ENCODE data around the gene DCANP1.

Gene DCANP1

GRCh38 chr5:135454946-135455345 is 7.8 kb upstream of the DCANP1 start:
- TF ChIP-seq BACH2 (CRISPR knock-in tag; IDR thresholded peaks at IDR 0.05; ENCODE audit: borderline replicate concordance): no peak
- no peak for TF ChIP-seq CREB5 (CRISPR knock-in tag; IDR thresholded peaks at IDR 0.05; ENCODE audit: low read depth)
- TF ChIP-seq ZC3H10 (CRISPR knock-in tag; IDR thresholded peaks at IDR 0.05): no peak
- no peak for TF ChIP-seq ZNF8 (CRISPR knock-in tag; IDR thresholded peaks at IDR 0.05)
- TF ChIP-seq CSRNP3 (CRISPR knock-in tag; IDR thresholded peaks at IDR 0.05): no peak
- TF ChIP-seq TOX (CRISPR knock-in tag; IDR thresholded peaks at IDR 0.05; ENCODE audit: borderline replicate concordance): no peak
- no peak for TF ChIP-seq PPARA (CRISPR knock-in tag; IDR thresholded peaks at IDR 0.05; ENCODE audit: borderline replicate concordance)
- no peak for TF ChIP-seq ZNF565 (CRISPR knock-in tag; conservative IDR thresholded peaks at IDR 0.05; ENCODE audit: low read depth)
- TF ChIP-seq ZNF70 (CRISPR knock-in tag; IDR thresholded peaks at IDR 0.05): no peak
- TF ChIP-seq RARB (CRISPR knock-in tag; IDR thresholded peaks at IDR 0.05): no peak
- TF ChIP-seq PATZ1 (CRISPR knock-in tag; IDR thresholded peaks at IDR 0.05; ENCODE audit: borderline replicate concordance): no peak
- no peak for TF ChIP-seq ESRRG (CRISPR knock-in tag; IDR thresholded peaks at IDR 0.05)
- TF ChIP-seq CSDC2 (CRISPR knock-in tag; IDR thresholded peaks at IDR 0.05): no peak
- TF ChIP-seq TSHZ2 (CRISPR knock-in tag; IDR thresholded peaks at IDR 0.05): no peak
- TF ChIP-seq ZFP3 (CRISPR knock-in tag; IDR thresholded peaks at IDR 0.05): no peak
- no peak for TF ChIP-seq ZFP30 (CRISPR knock-in tag; IDR thresholded peaks at IDR 0.05)
- TF ChIP-seq ARNTL (CRISPR knock-in tag; IDR thresholded peaks at IDR 0.05; ENCODE audit: borderline replicate concordance, low read depth): no peak
- TF ChIP-seq GLIS3 (CRISPR knock-in tag; IDR thresholded peaks at IDR 0.05): no peak
- no peak for TF ChIP-seq POU6F1 (CRISPR knock-in tag; IDR thresholded peaks at IDR 0.05; ENCODE audit: borderline replicate concordance, low read depth)
- no peak for ATAC-seq

- TF ChIP-seq TSHZ2 (CRISPR knock-in tag; IDR thresholded peaks at IDR 0.05) (no peak), ZC3H10 (CRISPR knock-in tag; IDR thresholded peaks at IDR 0.05) (no peak), ISL1 (CRISPR knock-in tag; IDR thresholded peaks at IDR 0.05) (no peak), ZFP30 (CRISPR knock-in tag; IDR thresholded peaks at IDR 0.05) (no peak), GLIS3 (CRISPR knock-in tag; IDR thresholded peaks at IDR 0.05) (no peak), TOX (CRISPR knock-in tag; IDR thresholded peaks at IDR 0.05; ENCODE audit: borderline replicate concordance) (no peak), TCF4 (CRISPR knock-in tag; IDR thresholded peaks at IDR 0.05; ENCODE audit: borderline replicate concordance) (no peak), ARNTL (CRISPR knock-in tag; IDR thresholded peaks at IDR 0.05; ENCODE audit: borderline replicate concordance, low read depth) (no peak), CSRNP3 (CRISPR knock-in tag; IDR thresholded peaks at IDR 0.05) (no peak), PATZ1 (CRISPR knock-in tag; IDR thresholded peaks at IDR 0.05; ENCODE audit: borderline replicate concordance) (no peak), POU6F1 (CRISPR knock-in tag; IDR thresholded peaks at IDR 0.05; ENCODE audit: borderline replicate concordance, low read depth) (no peak), PPARA (CRISPR knock-in tag; IDR thresholded peaks at IDR 0.05; ENCODE audit: borderline replicate concordance) (no peak)
- ATAC-seq: no peak
These were observed 6.5 kb upstream of the DCANP1 start for GRCh38 chr5:135453613-135454012.

Data from SK-N-SH treated with all-trans-retinoic acid at 6 μM for 48 hours (cell line).